Astrocyte (in vitro differentiated cells and primary cell): Measurements from ENCODE around the gene CTU1. TPM values are rescaled to one million over a fixed set of nuclear protein-coding genes. Genes with fewer than 3 reads are reported as not detected.

Source experiments
- DNase-seq: peaks from one replicate; pipeline ENCODE4 v3.0.0-alpha.2; 2010; ENCODE audit warnings: low read depth
- FAIRE-seq: peaks from 2 replicates; lab custom pipeline; 2011; peaks lifted over from hg19 to GRCh38; lab: Jason Lieb, UNC
- H2AFZ ChIP-seq: 2 replicates; pipeline ENCODE4 v1.6.0; 2012; ENCODE audit warnings: low read depth, low read length, inconsistent platforms
- H3K27ac ChIP-seq: 2 replicates; pipeline ENCODE4 v1.5.1; 2011; ENCODE audit warnings: low read depth, low read length, inconsistent platforms
- H3K27me3 ChIP-seq: 2 replicates; pipeline ENCODE4 v1.6.0; 2011; ENCODE audit warnings: low read length, inconsistent platforms; ENCODE audit not compliant: insufficient read depth
- H3K36me3 ChIP-seq: 2 replicates; pipeline ENCODE4 v1.5.1; 2011; ENCODE audit warnings: low read length, inconsistent platforms; ENCODE audit not compliant: insufficient read depth
- H3K4me1 ChIP-seq: 2 replicates; pipeline ENCODE4 v1.5.1; 2011; ENCODE audit warnings: low read length, inconsistent platforms; ENCODE audit not compliant: insufficient read depth
- H3K4me2 ChIP-seq: 2 replicates; pipeline ENCODE4 v1.6.0; 2012; ENCODE audit warnings: low read length, inconsistent platforms
- H3K4me3 ChIP-seq: 2 replicates; pipeline ENCODE4 v1.5.1; 2011; ENCODE audit warnings: low read depth, mild to moderate bottlenecking, low read length, inconsistent platforms; ENCODE audit not compliant: insufficient read depth
- H3K79me2 ChIP-seq: 2 replicates; pipeline ENCODE4 v1.6.0; 2012; ENCODE audit warnings: mild to moderate bottlenecking, low read length, inconsistent platforms; ENCODE audit not compliant: insufficient read depth
- H3K9ac ChIP-seq: 2 replicates; pipeline ENCODE4 v1.6.0; 2012; ENCODE audit warnings: mild to moderate bottlenecking, low read length, inconsistent platforms
- H3K9me3 ChIP-seq: 2 replicates; pipeline ENCODE4 v1.5.1; 2012; ENCODE audit warnings: low read depth, mild to moderate bottlenecking, low read length, inconsistent platforms; ENCODE audit not compliant: insufficient read depth
- H4K20me1 ChIP-seq: 2 replicates; pipeline ENCODE4 v1.6.0; 2012; ENCODE audit warnings: low read length, inconsistent platforms; ENCODE audit not compliant: insufficient read depth
- H3K27ac Mint-ChIP-seq: one replicate; pipeline ENCODE4 v1.8.0; 2021; ENCODE audit warnings: mild to moderate bottlenecking, mixed read lengths; ENCODE audit not compliant: unreplicated experiment
- H3K27me3 Mint-ChIP-seq: one replicate; pipeline ENCODE4 v1.8.0; 2021; ENCODE audit warnings: low read depth, mixed read lengths; ENCODE audit not compliant: unreplicated experiment
- H3K36me3 Mint-ChIP-seq: one replicate; pipeline ENCODE4 v1.8.0; 2021; ENCODE audit warnings: low read depth, mixed read lengths; ENCODE audit not compliant: unreplicated experiment
- H3K4me1 Mint-ChIP-seq: one replicate; pipeline ENCODE4 v1.8.0; 2021; ENCODE audit warnings: low read depth, mixed read lengths; ENCODE audit not compliant: unreplicated experiment
- H3K4me3 Mint-ChIP-seq: one replicate; pipeline ENCODE4 v1.8.0; 2021; ENCODE audit warnings: mild to moderate bottlenecking, moderate library complexity, mixed read lengths; ENCODE audit not compliant: unreplicated experiment
- H3K9me3 Mint-ChIP-seq: one replicate; pipeline ENCODE4 v1.8.0; 2021; ENCODE audit warnings: mild to moderate bottlenecking, mixed read lengths; ENCODE audit not compliant: unreplicated experiment
- CTCF ChIP-seq: IDR thresholded peaks from 2 replicates; pipeline ENCODE4 v1.5.1; 2011; ENCODE audit warnings: low read depth, mild to moderate bottlenecking, inconsistent platforms, low read length, moderate library complexity; ENCODE audit not compliant: insufficient read depth
- EZH2 ChIP-seq: IDR thresholded peaks from 2 replicates; pipeline ENCODE4 v1.6.1; 2012; ENCODE audit warnings: mild to moderate bottlenecking, low read length, inconsistent platforms; ENCODE audit not compliant: insufficient read depth
- total RNA-seq: library from RNA; stranded (reverse); gene quantifications from 2 replicates; pipeline ENCODE4 v1.2.1, GENCODE V29; 2021

Gene CTU1
- total RNA-seq, 1 donor from 2014 or later, result 6.4 TPM

GRCh38 chr19:51141181-51141580 lies 33.0 kb upstream of the CTU1 start:
- no peaks in the 10 kb centered on the region for H3K4me1 Mint-ChIP-seq
- Histone ChIP-seq H3K4me2 (no peak overlapping the region), H3K36me3 (no peaks in the 10 kb centered on the region), H3K79me2 (no peaks in the 10 kb centered on the region), H3K9ac (no peak overlapping the region), H4K20me1 (no peaks in the 10 kb centered on the region), H3K4me3 (no peak overlapping the region), H3K27ac (no peak overlapping the region), H2AFZ (no peak overlapping the region), H3K9me3 (peaks cover 2% of the 10 kb centered on the region), H3K4me1 (no peaks in the 10 kb centered on the region), H3K27me3 (no peaks in the 10 kb centered on the region)
- DNase-seq, result no peak
- H3K27ac Mint-ChIP-seq, result no peak overlapping the region
- peaks cover 43% of the 10 kb centered on the region for H3K27me3 Mint-ChIP-seq
- FAIRE-seq, result no peak
- H3K9me3 Mint-ChIP-seq, result no peaks in the 10 kb centered on the region
- no peaks in the 10 kb centered on the region for H3K36me3 Mint-ChIP-seq
- no peak overlapping the region for H3K4me3 Mint-ChIP-seq
- no peak for TF ChIP-seq CTCF
- TF ChIP-seq EZH2, result no peak

GRCh38 chr19:51140441-51140840 lies 32.2 kb upstream of the CTU1 start:
- H3K27me3 ChIP-seq, result no peaks in the 10 kb centered on the region
- no peak overlapping the region for H3K4me3 ChIP-seq
- H3K79me2 ChIP-seq, result no peaks in the 10 kb centered on the region
- H3K36me3 ChIP-seq, result no peaks in the 10 kb centered on the region
- H3K4me3 Mint-ChIP-seq, result no peak overlapping the region
- TF ChIP-seq CTCF, result no peak
- no peak for TF ChIP-seq EZH2
- H3K4me2 ChIP-seq, result no peak overlapping the region
- no peak for FAIRE-seq
- no peaks in the 10 kb centered on the region for H3K4me1 ChIP-seq
- no peak overlapping the region for H3K27ac Mint-ChIP-seq
- peaks cover under 1% of the 10 kb centered on the region for H3K9me3 Mint-ChIP-seq
- H3K36me3 Mint-ChIP-seq, result no peaks in the 10 kb centered on the region
- no peak for DNase-seq
- H3K27ac ChIP-seq, result no peak overlapping the region
- H3K9me3 ChIP-seq, result peaks cover 2% of the 10 kb centered on the region
- peaks cover 39% of the 10 kb centered on the region for H3K27me3 Mint-ChIP-seq
- H3K9ac ChIP-seq, result no peak overlapping the region
- no peaks in the 10 kb centered on the region for H4K20me1 ChIP-seq
- H3K4me1 Mint-ChIP-seq, result no peaks in the 10 kb centered on the region
- no peak overlapping the region for H2AFZ ChIP-seq

GRCh38 chr19:51139299-51140014 lies 31.2 kb upstream of the CTU1 start:
- no peaks in the 10 kb centered on the region for H3K4me1 ChIP-seq
- no peaks in the 10 kb centered on the region for H3K79me2 ChIP-seq
- H4K20me1 ChIP-seq, result no peaks in the 10 kb centered on the region
- no peak overlapping the region for H3K4me3 Mint-ChIP-seq
- no peak overlapping the region for H3K27ac Mint-ChIP-seq
- no peak overlapping the region for H3K4me2 ChIP-seq
- H2AFZ ChIP-seq, result no peak overlapping the region
- DNase-seq (no peak), FAIRE-seq (no peak)
- H3K9ac ChIP-seq, result no peak overlapping the region
- H3K4me3 ChIP-seq, result no peak overlapping the region
- H3K36me3 Mint-ChIP-seq, result no peaks in the 10 kb centered on the region
- H3K36me3 ChIP-seq, result no peaks in the 10 kb centered on the region
- H3K27me3 Mint-ChIP-seq, result peaks cover 32% of the 10 kb centered on the region
- TF ChIP-seq EZH2 (no peak), CTCF (no peak)
- H3K4me1 Mint-ChIP-seq, result no peaks in the 10 kb centered on the region
- no peak overlapping the region for H3K27ac ChIP-seq
- no peaks in the 10 kb centered on the region for H3K27me3 ChIP-seq
- H3K9me3 ChIP-seq, result peaks cover 2% of the 10 kb centered on the region
- H3K9me3 Mint-ChIP-seq, result peaks cover 2% of the 10 kb centered on the region
